NCI-H748 (cell line): ENCODE measurements around the gene DIAPH3.

Experiments
- DNase-seq: peaks from one replicate; lab custom pipeline; 2025; ENCODE audit not compliant: unreplicated experiment; lab: John Stamatoyannopoulos, UW

The DIAPH3 gene

DNA sequence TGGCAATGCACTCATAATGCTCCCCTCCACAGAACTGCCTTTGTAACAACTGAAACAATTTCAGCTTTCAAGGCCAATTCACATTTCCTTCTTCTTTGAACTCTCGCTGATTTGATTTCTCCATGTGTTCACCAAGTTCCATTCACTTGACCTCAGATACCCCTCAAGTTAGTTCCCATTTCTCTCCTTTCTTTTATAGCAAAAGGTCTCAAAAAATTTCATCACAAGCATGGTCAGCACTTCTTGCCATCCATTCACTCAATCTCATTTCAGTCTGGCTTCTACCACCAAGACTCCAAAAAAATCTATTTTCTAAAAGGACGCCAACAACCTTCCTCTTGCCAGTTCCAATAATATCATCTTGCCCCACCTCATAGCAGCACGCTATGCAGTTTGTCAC, 135.7 kb downstream of the DIAPH3 start:
- DNase-seq, result no peak

DNA sequence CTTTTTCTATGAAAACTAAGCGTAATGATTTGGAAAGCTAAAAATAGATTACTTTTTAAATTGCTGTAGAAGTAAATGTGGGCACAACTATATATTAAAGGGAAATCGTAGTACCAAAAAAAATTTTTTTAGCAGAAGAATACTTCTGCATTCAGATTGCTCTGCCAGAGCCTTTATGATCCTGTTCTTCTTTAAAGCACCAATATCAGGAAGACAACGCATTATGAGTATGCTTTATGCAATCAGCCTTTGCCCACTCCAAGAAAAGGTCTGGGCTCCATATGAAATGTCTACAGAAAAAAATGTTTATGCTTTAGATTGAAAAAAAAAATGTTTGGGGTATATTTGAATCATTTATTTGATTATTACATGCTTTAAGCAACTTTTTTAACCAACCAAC, 137.4 kb downstream of the DIAPH3 start:
- no peak for DNase-seq

DNA sequence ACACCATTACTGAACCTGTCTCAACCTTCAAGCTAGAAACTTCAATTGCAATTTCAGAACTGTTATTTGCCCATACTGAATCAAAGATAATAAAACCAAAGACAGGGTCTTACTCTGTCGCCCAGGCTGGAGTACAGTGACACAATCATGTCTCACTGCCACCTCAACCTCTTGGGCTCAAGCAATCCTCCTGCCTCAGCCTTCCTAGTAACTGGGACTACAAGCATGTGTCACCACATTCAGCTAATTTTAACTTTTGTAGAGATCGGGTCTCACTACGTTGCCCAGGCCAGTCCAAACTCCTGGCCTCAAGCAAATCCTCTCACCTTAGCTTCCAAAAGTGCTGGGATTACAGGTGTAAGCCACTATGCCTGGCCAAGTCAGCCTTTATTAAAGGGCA, 143.4 kb downstream of the DIAPH3 start:
- DNase-seq, result no peak

DNA sequence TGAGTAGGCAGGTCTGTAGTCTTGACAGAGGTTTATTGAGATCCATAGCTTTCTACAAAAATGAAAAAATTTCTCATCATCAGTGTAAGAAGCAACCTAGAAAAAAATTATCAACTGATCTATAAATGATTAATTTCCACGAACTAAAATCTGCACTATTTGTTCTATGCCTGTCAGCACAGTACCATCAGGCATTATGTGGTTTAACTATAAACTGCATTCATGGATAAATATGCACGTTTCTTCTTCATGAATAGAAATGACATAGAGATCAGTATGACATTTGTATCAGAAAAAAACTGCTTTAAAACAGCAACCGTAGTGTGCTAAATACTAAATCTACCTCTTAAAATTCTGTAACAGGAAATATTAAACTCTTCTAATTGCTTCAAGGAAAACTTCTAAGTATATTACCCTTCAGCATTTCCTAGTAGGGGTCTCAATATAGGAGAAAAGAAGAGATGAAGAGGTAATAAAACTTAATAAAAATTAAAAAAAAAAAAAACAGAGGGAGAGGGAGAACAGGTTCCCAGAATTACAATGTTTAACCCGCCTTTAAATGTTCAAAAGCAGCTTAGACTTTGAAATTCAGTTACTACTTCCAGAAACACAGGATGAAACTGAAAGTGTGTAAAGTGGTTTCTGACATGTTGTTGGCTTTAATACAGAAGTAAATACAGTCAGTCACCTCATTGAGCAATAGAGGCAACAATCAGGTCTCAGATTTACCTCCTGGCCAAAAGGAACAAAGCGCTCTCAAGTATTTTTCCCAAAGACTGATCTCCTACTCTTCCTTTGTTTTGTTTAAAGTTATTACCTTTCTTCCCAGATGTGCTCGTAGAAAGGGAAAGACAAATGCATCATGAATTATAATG, 144.4 kb downstream of the DIAPH3 start:
- DNase-seq, result no peak

DNA sequence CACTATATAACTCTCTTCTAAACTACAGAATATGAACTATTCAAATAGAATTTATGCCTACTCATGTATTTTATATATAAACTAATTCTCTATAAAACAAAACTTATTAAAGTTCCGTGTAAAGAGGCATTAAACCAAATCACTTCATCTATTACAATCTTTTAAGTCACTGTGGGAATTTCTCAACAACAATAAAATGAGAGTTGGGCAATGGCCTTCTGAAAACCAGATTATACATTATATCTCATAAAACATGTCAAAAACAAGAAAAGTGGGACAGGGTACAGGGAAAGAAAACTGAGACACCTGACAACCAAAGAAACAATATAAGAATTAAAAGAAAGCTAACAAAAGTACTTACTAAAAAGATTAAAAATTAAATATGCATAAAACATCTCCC, 145.2 kb downstream of the DIAPH3 start:
- DNase-seq, result no peak

DNA sequence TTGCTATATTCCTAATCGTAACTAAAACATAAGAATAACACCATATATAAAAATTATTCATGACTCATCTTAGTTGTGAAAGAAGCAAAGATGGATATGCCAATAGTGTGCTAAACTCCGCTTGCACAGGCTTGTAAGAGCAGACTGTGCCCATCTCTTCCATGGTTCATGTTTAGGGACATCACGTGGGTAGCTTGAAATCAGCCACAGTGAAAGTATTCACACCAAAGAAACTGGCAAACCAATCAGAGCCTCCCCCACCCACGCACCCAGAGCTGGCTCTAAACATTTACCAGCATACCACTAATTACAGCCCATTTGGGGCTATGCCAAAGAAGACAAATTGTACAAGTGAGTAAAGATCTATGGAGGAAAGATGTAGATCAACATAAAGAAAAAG, 147.5 kb downstream of the DIAPH3 start:
- no peak for DNase-seq

DNA sequence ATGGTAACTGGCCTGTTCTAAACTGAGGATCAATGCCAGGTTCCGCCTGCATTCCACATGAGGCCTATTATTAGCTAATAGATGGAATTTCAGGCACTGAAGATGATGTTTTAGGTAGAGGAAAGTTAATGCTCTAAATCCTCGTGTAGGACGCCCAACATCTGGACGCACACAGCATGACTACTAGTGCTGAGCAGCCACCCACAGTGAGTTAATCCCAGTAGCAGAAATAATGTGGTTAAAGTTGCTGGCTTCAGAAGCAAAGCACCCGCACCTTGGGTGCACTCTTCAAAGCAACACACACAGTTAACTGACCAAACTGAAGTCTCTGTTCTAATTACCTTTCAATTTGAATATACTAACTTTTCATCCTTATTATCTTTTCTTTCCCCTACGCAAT, 150.6 kb downstream of the DIAPH3 start:
- no peak for DNase-seq

DNA sequence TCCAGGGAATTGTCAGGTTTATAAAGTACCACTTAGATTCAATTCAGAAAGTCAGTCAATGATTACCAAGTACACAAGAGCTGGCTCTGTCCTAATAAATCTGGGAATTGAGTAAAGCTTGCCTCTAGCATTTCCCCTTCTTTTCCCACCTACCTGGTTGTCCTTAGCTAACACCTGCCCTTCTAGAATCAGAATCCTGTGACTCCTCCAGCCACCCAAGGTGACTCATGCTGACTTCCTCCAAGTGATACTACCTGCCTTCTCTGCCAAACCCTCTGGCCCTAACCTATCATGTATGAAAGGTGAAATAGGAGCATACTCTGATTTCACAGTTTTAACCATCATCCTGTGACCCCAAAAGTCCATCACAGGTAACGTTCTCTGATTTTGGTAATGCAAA, 151.2 kb downstream of the DIAPH3 start:
- peak; percentile 8 for DNase-seq

DNA sequence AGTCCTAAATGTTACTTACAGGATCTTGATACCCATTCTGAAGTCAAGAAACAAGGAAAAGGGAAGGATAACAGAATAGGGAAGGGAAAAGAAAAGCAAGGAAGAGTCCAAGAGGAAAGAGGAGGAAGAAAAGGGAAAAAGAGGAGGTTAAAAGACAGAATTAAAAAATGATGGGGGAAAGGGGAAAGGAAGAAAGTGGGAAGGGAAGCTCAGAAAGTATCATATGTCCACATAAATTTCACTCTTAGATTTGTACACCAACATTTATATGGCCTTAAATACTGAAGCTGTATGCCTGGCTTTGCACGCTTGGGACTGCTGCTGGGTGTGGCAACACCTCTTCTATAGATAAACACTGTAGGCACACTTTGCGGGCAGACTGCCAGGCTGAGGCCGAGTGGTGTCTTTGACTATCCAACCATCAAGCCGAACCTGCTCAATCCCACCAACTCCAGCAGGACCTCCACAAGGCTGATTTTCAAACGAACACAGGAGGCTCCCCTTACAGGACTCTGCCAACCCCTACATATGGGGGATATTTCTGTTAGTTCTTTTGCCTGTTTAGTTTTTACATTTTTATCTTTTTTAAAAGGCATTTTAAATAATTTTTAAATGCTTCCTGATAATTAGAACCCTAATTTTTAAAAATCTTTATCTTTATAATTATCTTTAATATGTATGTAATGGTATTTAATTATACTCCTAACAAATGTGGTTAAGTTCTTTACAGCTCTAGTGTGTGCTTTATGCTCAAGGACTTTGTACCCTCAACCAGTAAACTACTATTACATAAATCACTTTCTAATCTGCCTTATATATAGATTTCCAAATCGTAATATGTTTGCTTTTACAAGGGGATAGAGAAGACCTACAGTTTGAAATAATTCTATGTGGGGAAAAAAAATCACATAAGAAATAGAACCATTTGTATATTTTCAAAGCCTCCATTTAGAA, 154.2 kb downstream of the DIAPH3 start:
- peak; percentile 99 for DNase-seq

DNA sequence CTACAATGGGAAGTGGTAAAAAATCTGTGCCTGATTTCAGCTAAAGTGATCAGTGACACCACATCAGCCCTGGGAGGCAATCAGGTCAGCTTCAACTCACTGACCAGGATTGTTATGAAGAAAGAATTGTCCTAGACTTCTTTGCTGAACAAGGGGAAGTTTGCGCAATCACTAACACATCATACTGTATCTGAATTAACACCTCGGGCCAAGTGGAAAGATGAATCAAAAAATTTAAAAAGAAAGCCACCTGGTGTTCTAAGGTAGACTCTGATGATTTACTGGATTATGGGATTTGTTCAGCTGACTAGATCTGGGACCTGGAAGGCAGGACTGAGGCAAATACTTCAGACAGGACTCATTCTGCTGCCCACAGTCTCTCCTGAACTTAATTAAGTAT, 161.8 kb downstream of the DIAPH3 start:
- DNase-seq, result no peak

DNA sequence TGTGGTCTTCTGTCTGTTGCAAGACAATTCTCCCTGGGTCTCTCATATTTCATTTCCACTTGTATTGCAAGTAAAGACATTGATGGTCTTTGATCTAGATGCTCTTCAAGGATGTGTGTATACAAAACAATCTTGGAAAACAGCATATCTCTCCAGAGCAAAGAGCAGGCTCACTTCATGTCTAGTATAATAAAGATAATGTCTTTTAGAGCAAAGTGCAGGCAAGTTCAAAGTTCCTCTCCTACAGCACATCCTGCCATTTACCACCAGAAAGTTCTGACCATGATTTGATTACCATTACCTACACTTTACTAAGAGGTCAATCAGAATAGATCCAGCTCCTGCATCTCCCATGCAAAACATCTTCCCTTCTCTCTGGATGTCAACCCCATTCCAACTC, 162.8 kb downstream of the DIAPH3 start:
- no peak for DNase-seq

DNA sequence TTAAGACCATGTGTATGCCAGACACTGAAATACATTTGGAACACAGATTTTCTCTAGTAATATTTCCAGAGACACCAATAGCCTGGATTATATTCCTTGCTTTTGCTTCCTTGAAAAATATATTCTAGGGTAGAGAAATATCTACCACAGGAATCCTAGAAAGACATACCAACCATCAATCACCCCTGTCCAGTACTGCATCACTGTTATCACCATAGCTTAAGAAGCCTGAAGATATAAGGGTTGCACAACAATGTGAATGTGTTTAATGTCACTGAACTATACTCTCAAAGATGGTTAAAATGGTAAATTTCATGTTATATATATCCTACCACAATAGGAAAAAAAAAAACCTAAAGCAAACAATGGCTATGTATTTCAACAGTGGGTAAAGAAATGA, 163.6 kb downstream of the DIAPH3 start:
- DNase-seq, result no peak

DNA sequence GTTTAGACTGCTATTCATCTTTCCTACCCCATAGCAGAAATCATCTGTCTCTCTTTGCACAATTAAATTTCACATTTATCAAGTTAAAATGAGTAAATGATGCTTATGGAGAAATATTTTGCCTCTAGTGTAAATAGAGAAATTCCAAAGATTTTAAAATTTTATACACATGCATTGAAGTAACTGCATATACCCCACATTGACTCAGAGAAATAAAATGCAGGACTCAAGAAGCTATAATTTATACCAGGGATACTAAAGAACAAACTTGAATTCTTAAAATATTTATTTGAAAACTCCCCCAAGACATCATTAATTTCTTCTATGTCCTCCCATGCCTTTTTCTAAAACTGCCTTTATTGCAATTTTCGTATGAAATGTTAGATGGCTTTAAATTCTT, 165.8 kb downstream of the DIAPH3 start:
- DNase-seq, result no peak

DNA sequence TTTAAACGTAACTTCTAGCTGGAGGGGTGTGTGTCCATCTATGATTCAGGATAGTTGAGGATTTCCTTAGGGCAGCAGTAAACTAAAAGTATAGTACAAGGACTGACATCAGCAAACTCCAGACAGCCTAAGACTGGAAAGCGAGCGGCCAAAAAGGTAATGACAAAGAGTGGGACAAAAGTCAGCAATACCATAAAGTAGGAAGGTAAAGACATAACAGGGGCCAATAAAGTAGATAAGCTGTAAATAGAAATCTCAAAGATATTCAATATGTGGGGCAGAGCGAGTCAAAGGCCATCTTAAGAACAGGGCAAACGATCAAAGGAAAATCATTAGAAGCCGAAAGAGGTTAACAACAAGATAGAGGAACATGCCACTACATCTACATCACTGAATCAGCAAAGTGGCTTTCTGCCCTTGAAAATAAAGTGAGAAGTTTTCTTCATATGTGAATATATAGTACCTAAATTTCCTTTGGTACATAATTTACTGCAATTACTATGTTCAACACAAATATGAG, 167.2 kb downstream of the DIAPH3 start:
- DNase-seq, result no peak

DNA sequence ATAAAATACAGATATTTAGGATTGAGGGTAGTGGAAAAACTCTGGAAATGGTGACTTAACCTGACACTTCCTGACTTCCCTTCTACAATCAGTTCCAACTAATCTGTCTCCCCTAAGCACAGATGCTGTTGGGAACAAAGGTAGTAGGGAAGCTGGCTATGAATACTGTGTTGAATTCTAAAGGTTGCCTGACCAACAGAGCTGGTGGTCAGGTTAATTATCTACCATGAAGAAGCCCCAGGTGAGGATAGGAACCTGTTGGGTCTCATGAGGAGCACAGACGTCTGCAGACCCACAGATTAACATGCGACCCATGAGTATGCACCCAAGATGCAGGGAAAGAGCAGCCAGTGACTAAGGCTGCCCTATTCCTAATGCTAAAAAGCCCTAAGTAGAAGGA, 172.3 kb downstream of the DIAPH3 start:
- DNase-seq, result no peak

DNA sequence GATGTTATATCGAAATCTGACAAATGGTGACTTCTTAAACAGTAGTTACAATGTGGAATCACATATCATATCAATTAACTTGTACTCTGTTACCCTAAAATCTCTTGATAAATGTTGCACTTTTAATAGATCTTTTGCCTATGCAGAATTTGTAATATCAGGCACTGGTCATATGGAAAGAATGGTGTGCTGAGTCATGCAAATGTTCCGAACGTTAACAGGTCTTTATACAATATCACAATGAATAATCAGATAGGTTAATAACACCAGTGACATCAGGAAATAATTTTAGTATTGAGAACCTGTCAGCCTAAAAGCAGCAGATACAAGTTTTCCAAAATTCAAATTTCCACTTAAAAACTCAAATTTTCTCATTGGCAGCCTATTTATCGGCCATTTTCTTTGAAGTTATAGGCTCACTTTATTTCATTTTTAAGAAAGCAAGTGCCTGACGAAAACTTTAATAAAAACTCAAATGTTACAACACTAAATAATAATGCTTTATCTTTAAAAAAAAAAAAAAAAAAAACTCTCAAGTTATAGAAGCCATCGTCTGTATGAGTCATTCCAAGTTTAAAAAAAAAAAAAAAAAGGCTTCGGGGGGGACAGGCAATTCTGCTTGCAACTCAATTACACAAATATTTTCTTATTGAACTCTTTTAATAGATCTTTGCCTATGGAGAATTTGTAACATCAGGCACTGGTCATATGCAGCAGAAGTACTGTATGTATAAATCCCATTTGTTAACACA, 180.9 kb downstream of the DIAPH3 start:
- no peak for DNase-seq

DNA sequence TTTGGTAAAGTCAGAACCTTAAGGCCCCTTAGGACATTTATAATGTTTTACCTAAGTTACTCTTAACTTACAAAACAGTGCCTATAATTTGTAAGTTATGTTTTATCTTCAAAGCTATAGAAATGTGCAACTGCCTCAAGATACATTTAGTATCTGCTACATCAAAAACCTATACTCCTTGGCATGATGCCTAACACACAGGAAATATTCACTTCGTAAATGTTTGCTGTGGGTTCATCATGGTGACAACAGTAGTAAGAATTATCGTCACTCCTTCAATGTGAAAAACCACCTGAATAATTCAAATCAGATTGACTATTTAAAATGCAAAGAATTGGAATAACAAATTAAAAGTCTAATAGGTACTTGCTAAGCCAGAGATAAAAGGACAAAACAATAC, 184.1 kb downstream of the DIAPH3 start:
- DNase-seq, result no peak

DNA sequence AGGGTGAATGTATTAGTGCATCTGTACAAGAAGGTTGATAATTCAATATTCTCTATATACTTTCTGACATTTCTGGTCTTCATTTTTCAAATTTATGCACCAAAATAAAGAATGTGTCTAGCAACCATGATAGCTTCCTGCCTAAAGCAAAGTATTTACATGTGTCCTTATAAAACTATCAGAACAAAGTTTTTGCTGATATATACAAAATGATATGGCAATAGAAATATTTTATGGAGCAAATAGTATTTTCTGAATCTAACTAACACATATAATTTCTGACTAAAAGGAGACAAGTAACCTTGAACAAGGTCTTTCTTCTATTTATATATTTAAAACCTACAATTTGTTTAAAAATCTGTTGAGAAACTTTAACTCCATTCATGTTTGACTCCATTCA, 184.9 kb downstream of the DIAPH3 start:
- no peak for DNase-seq

DNA sequence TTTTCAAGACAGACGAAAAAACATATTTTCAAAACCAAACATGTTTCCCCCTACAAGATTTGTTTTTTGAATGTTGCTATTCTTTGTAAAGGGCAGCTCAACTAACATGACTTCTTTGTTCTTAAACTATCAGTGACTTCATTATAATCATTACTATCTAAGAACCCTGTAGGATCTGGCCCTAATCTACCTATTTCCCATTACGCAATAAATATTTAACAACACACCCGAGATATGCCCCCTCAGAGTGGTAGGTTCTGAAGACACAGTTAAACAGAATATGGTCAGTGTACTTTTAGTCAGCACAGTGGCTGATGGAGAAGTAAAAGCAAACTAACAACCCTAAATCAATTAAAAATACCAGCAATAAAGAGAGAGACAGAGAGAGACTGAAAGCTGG, 186.9 kb downstream of the DIAPH3 start:
- DNase-seq, result no peak

DNA sequence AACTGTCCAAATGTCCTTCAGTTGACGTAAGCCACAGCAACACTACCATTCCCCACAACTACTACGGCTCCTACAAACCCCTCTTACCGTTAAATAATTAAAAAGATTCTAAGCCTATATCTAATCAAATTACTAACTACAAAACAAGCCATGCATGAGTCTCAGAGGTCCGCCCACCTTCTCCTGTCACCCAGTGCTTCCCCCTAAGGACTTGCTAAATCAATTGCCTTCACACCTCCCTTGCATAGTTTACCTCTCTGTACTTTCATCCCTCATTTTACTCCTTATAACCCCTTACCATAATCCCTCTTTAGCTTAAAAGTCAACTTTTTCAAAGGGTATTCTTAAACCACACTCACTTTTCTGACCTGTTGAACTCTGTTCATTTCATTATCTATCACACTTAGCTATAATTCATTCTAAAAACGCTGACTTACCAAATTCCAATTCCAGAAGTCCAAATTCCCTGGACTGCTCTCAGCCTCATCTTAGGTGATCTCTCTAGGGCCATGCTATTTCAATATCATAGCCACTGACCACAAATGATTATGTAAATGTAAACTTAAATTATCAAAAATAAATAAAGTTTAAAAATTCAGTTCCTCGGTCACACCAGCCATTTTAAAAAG, 187.8 kb downstream of the DIAPH3 start:
- no peak for DNase-seq

DNA sequence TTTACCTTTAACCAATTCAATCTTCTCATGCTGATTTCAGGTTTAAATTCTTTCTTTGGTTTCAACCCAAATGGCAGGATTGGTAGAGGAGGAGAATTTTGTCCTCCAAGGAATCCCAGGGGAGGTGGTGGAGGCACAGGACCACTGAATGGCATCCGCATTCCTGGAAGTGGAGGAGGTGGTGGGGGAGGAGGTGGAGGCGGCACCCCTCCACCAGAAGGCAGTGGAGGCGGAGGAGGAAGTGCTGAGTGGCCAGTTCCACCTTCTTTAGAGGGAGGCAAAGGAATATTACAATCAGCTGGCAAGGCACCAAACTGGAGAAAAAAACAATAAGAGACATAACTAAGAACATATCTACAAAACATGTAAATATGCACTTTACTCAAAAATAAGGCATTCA, 192.9 kb downstream of the DIAPH3 start:
- DNase-seq, result no peak
